ENCODE results near the gene C1orf141.

GRCh38 chr1:67130673-67131072 lies 4.1 kb downstream of the C1orf141 start:
- no peak for TF ChIP-seq CTCF (IDR thresholded peaks at IDR 0.05; ENCODE audit: low read length)
- TF ChIP-seq EZH2 (optimal IDR thresholded peaks at IDR 0.05; ENCODE audit: low read depth, low read length) = no peak
- no peak for TF ChIP-seq EZH2phosphoT487 (IDR thresholded peaks at IDR 0.05; ENCODE audit: low read length)
